Measurements from ENCODE around the gene OR2AK2. TPM values are rescaled to one million over a fixed set of nuclear protein-coding genes. Genes with fewer than 3 reads are reported as not detected.

OR2AK2 gene
- total RNA-seq, 1 donor from 2014 or later, result not detected

GRCh38 chr1:247948558-247948957, 16.5 kb upstream of the OR2AK2 start, which contains the start of gene OR2L8:
Gene OR2L8 (plus strand): TSS chr1:247948858. CDS start chr1:247948858, 0 bp downstream.
- H3K79me2 ChIP-seq (ENCODE audit: low read depth), result no peaks in the 10 kb centered on the region
- H3K4me3 Mint-ChIP-seq, result no peak within 1 kb of the TSS
- H3K27ac Mint-ChIP-seq, result no peak within 1 kb of the TSS
- H3K36me3 ChIP-seq, result no peaks in the 10 kb centered on the region
- TF ChIP-seq, protein P1, sequence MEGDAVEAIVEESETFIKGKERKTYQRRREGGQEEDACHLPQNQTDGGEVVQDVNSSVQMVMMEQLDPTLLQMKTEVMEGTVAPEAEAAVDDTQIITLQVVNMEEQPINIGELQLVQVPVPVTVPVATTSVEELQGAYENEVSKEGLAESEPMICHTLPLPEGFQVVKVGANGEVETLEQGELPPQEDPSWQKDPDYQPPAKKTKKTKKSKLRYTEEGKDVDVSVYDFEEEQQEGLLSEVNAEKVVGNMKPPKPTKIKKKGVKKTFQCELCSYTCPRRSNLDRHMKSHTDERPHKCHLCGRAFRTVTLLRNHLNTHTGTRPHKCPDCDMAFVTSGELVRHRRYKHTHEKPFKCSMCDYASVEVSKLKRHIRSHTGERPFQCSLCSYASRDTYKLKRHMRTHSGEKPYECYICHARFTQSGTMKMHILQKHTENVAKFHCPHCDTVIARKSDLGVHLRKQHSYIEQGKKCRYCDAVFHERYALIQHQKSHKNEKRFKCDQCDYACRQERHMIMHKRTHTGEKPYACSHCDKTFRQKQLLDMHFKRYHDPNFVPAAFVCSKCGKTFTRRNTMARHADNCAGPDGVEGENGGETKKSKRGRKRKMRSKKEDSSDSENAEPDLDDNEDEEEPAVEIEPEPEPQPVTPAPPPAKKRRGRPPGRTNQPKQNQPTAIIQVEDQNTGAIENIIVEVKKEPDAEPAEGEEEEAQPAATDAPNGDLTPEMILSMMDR (IDR thresholded peaks at IDR 0.05), result no peak
- no peaks in the 10 kb centered on the region for H3K27me3 Mint-ChIP-seq (ENCODE audit: insufficient read depth, low read depth)
- no peaks in the 10 kb centered on the region for H3K4me1 Mint-ChIP-seq
- H2AFZ ChIP-seq (replicated peaks), result no peak within 1 kb of the TSS
- peaks cover 21% of the 10 kb centered on the region for H3K9me3 Mint-ChIP-seq
- no peak for DNase-seq (ENCODE audit: low spot score)
- H3K9ac ChIP-seq, result no peak within 1 kb of the TSS
- no peaks in the 10 kb centered on the region for H4K20me1 ChIP-seq (ENCODE audit: low read depth)
- no peaks in the 10 kb centered on the region for H3K4me1 ChIP-seq
- H3K9me3 ChIP-seq (ENCODE audit: low read depth), result peaks cover 26% of the 10 kb centered on the region
- H3F3A ChIP-seq (ENCODE audit: low read depth), result no peaks in the 10 kb centered on the region
- no peak within 1 kb of the TSS for H3K4me2 ChIP-seq
- no peak within 1 kb of the TSS for H3K4me3 ChIP-seq
- no peak within 1 kb of the TSS for H3K27ac ChIP-seq
- H3K27me3 ChIP-seq, result no peaks in the 10 kb centered on the region
- H3K36me3 Mint-ChIP-seq, result no peaks in the 10 kb centered on the region

GRCh38 chr1:247953408-247953807, 11.6 kb upstream of the OR2AK2 start:
- no peak overlapping the region for H3K4me3 ChIP-seq
- H3K4me1 ChIP-seq, result no peaks in the 10 kb centered on the region
- no peak overlapping the region for H3K27ac ChIP-seq
- H3K4me1 Mint-ChIP-seq, result no peaks in the 10 kb centered on the region
- H3K36me3 Mint-ChIP-seq, result no peaks in the 10 kb centered on the region
- no peak overlapping the region for H3K9ac ChIP-seq
- no peaks in the 10 kb centered on the region for H4K20me1 ChIP-seq (ENCODE audit: low read depth)
- no peaks in the 10 kb centered on the region for H3F3A ChIP-seq (ENCODE audit: low read depth)
- H3K36me3 ChIP-seq, result no peaks in the 10 kb centered on the region
- H2AFZ ChIP-seq (replicated peaks), result no peak overlapping the region
- H3K9me3 ChIP-seq (ENCODE audit: low read depth), result peaks cover 16% of the 10 kb centered on the region
- H3K79me2 ChIP-seq (ENCODE audit: low read depth), result no peaks in the 10 kb centered on the region
- peaks cover 25% of the 10 kb centered on the region for H3K9me3 Mint-ChIP-seq
- DNase-seq (ENCODE audit: low spot score), result no peak
- no peak overlapping the region for H3K4me2 ChIP-seq
- H3K4me3 Mint-ChIP-seq, result no peak overlapping the region
- TF ChIP-seq, protein P1 (IDR thresholded peaks at IDR 0.05), result no peak
- TF ChIP-seq EZH2phosphoT487 (IDR thresholded peaks at IDR 0.05) (no peak), EZH2 (IDR thresholded peaks at IDR 0.05) (no peak)
- H3K27me3 Mint-ChIP-seq (ENCODE audit: insufficient read depth, low read depth), result no peaks in the 10 kb centered on the region
- no peak overlapping the region for H3K27ac Mint-ChIP-seq
- H3K27me3 ChIP-seq, result no peaks in the 10 kb centered on the region

GRCh38 chr1:247961791-247962190, 3.2 kb upstream of the OR2AK2 start:
- H3K9me3 ChIP-seq (ENCODE audit: low read depth), result peaks cover 7% of the 10 kb centered on the region
- TF ChIP-seq EZH2 (IDR thresholded peaks at IDR 0.05) (no peak), EZH2phosphoT487 (IDR thresholded peaks at IDR 0.05) (no peak)
- TF ChIP-seq, protein P1 (IDR thresholded peaks at IDR 0.05), result no peak
- no peaks in the 10 kb centered on the region for H4K20me1 ChIP-seq (ENCODE audit: low read depth)
- H3K9ac ChIP-seq, result no peak overlapping the region
- H3K4me2 ChIP-seq, result no peak overlapping the region
- Mint-ChIP-seq H3K4me3 (no peak overlapping the region), H3K27me3 (ENCODE audit: insufficient read depth, low read depth) (no peaks in the 10 kb centered on the region), H3K27ac (no peak overlapping the region), H3K9me3 (peaks cover 10% of the 10 kb centered on the region), H3K36me3 (no peaks in the 10 kb centered on the region), H3K4me1 (no peaks in the 10 kb centered on the region)
- no peaks in the 10 kb centered on the region for H3K79me2 ChIP-seq (ENCODE audit: low read depth)
- no peaks in the 10 kb centered on the region for H3F3A ChIP-seq (ENCODE audit: low read depth)
- no peak for DNase-seq (ENCODE audit: low spot score)
- no peak overlapping the region for H2AFZ ChIP-seq (replicated peaks)
- no peak overlapping the region for H3K4me3 ChIP-seq
- no peaks in the 10 kb centered on the region for H3K4me1 ChIP-seq
- no peaks in the 10 kb centered on the region for H3K36me3 ChIP-seq
- H3K27me3 ChIP-seq, result no peaks in the 10 kb centered on the region
- H3K27ac ChIP-seq, result no peak overlapping the region

Measured in neural progenitor cell (in vitro differentiated cells).